Measurements from ENCODE around the gene IL21R.

Gene IL21R

DNA sequence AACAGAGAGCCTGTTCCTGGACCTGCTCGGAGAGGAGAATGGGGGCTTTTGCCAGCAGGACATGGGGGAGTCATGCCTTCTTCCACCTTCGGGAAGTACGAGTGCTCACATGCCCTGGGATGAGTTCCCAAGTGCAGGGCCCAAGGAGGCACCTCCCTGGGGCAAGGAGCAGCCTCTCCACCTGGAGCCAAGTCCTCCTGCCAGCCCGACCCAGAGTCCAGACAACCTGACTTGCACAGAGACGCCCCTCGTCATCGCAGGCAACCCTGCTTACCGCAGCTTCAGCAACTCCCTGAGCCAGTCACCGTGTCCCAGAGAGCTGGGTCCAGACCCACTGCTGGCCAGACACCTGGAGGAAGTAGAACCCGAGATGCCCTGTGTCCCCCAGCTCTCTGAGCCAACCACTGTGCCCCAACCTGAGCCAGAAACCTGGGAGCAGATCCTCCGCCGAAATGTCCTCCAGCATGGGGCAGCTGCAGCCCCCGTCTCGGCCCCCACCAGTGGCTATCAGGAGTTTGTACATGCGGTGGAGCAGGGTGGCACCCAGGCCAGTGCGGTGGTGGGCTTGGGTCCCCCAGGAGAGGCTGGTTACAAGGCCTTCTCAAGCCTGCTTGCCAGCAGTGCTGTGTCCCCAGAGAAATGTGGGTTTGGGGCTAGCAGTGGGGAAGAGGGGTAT is 39.3 kb upstream of the IL21R start:
- no peak overlapping the region for H3K27ac ChIP-seq
- no peak for TF ChIP-seq ZFX (IDR thresholded peaks at IDR 0.05; ENCODE audit: borderline replicate concordance)
- TF ChIP-seq, protein P1, sequence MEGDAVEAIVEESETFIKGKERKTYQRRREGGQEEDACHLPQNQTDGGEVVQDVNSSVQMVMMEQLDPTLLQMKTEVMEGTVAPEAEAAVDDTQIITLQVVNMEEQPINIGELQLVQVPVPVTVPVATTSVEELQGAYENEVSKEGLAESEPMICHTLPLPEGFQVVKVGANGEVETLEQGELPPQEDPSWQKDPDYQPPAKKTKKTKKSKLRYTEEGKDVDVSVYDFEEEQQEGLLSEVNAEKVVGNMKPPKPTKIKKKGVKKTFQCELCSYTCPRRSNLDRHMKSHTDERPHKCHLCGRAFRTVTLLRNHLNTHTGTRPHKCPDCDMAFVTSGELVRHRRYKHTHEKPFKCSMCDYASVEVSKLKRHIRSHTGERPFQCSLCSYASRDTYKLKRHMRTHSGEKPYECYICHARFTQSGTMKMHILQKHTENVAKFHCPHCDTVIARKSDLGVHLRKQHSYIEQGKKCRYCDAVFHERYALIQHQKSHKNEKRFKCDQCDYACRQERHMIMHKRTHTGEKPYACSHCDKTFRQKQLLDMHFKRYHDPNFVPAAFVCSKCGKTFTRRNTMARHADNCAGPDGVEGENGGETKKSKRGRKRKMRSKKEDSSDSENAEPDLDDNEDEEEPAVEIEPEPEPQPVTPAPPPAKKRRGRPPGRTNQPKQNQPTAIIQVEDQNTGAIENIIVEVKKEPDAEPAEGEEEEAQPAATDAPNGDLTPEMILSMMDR (IDR thresholded peaks at IDR 0.05), result no peak

DNA sequence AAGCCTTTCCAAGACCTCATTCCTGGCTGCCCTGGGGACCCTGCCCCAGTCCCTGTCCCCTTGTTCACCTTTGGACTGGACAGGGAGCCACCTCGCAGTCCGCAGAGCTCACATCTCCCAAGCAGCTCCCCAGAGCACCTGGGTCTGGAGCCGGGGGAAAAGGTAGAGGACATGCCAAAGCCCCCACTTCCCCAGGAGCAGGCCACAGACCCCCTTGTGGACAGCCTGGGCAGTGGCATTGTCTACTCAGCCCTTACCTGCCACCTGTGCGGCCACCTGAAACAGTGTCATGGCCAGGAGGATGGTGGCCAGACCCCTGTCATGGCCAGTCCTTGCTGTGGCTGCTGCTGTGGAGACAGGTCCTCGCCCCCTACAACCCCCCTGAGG is 38.7 kb upstream of the IL21R start:
- no peak overlapping the region for H3K27ac ChIP-seq
- TF ChIP-seq, protein P1 (IDR thresholded peaks at IDR 0.05), result no peak
- no peak for TF ChIP-seq ZFX (IDR thresholded peaks at IDR 0.05; ENCODE audit: borderline replicate concordance)

DNA sequence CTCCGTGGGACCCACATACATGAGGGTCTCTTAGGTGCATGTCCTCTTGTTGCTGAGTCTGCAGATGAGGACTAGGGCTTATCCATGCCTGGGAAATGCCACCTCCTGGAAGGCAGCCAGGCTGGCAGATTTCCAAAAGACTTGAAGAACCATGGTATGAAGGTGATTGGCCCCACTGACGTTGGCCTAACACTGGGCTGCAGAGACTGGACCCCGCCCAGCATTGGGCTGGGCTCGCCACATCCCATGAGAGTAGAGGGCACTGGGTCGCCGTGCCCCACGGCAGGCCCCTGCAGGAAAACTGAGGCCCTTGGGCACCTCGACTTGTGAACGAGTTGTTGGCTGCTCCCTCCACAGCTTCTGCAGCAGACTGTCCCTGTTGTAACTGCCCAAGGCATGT is 38.2 kb upstream of the IL21R start:
- no peak overlapping the region; the same call in 1 of the 2 replicates for H3K27ac ChIP-seq
- TF ChIP-seq, protein P1 (IDR thresholded peaks at IDR 0.05), result no peak
- no peak for TF ChIP-seq ZFX (IDR thresholded peaks at IDR 0.05; ENCODE audit: borderline replicate concordance)

DNA sequence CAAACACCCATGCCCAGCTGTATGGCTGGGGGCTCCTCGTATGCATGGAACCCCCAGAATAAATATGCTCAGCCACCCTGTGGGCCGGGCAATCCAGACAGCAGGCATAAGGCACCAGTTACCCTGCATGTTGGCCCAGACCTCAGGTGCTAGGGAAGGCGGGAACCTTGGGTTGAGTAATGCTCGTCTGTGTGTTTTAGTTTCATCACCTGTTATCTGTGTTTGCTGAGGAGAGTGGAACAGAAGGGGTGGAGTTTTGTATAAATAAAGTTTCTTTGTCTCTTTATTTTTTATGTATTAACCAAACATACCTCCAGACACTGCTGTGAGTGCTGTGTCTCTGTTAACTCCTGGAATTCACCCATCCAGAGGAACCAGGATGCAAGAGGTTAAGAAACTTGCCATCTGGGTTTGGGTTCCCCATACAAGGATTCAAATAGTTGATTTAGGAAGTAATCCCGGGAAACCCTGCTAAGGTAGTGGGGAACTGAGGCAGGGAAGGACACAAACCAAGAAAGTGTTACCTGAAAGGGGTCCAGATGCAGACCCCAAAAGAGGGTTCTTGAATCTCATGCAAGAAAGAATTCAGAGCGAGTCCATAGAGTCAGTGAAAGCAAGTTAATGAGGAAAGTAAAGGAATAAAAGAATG is 37.4 kb upstream of the IL21R start:
- TF ChIP-seq ZFX (IDR thresholded peaks at IDR 0.05; ENCODE audit: borderline replicate concordance), result no peak
- TF ChIP-seq, protein P1 (IDR thresholded peaks at IDR 0.05), result no peak
- peak overlapping the region; percentile 64 for H3K27ac ChIP-seq

DNA sequence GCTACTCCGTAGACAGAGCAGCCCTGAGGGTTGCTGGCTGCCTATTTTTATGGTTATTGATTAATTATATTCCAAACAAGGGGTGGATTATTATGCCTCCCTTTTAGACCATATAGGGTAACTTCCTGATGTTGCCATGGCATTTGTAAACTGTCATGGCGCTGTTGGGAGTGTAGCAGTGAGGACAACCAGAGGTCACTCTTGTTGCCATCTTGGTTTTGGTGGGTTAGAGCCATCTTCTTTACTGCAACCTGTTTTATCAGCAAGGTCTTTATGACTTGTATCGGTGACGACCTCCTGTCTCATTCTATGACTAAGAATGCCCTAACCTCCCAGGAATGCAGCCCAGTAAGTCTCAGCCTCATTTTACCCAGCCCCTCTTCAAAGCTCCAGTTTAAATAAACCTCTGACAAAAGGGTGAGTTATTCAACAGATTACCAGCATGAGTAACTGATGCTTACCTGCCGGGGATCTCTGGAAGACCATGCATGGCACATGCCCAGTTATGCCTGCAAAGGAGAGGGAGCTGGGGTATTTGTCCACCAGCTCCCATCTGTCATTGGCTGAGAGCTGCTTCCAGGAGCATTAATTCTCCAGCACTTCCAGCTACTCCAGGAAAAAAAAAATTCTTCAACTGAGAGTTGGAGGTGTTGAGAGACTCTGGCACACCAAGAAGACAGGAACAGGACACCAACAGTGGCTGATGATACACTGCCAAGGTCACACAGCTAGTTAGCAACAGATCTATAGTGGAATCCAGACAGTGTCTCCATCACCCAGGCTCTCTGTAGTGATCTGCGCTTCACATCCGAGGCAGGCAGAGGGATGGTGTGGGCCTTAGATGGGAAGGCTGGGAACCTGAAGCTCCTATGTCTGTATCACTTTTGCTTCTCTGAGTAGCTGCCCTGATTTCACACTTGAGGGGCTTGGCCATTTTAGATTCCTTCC is 36.6 kb upstream of the IL21R start:
- TF ChIP-seq ZFX (IDR thresholded peaks at IDR 0.05; ENCODE audit: borderline replicate concordance), result no peak
- TF ChIP-seq, protein P1 (IDR thresholded peaks at IDR 0.05), result no peak

DNA sequence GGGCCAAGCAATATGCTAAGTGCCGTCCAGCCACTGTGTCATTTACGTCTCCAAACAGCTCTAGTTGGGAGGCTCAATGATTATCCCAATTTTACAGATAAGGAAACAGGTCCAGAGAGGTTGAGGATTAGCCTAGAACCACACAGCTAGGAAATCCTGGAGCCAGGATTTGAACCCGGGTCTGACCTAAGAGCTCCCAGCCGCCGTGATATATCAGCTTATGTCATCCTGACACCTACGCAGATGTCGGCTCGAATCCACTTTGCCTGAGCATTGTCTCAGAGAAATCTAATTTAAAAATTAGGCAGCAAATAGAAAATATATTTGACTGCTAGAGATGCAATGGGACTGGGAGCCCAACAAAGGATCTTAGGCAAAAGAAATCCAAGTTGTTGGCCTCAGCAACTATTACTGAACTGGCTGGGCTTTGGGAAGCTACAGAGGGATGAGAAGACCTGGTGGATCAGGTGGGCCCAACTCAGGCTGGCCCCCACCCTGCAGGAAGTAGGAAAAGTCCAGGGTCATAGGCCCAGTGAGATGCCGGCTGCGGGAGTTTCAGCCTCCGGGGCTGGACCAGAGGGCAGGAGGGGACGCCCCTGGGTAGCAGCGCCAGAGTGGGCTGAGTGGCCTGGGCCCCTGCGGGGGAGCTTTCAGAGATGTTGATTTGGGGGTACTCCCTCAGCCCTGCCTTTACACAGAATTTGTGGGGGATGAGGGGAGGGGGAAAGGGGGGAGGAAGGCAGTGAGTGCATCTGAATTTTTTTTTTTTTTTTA is 35.1 kb upstream of the IL21R start:
- TF ChIP-seq, protein P1 (IDR thresholded peaks at IDR 0.05), result no peak
- no peak for TF ChIP-seq ZFX (IDR thresholded peaks at IDR 0.05; ENCODE audit: borderline replicate concordance)

More for the DNA sequence above, 36.6 kb upstream of the IL21R start:
- H3K27ac ChIP-seq, result peak overlapping the region; percentile 64

More for the DNA sequence above, 35.1 kb upstream of the IL21R start:
- H3K27ac ChIP-seq, result no peak overlapping the region
